K562 (cell line): Measurements from ENCODE around the gene SLC9A2. TPM values are rescaled to one million over a fixed set of nuclear protein-coding genes. Genes with fewer than 3 reads are reported as not detected.

Experiments used
- ATAC-seq: fragments of 200-7000 bp; cut with Tn5 transposase; 3 replicates; pipeline ENCODE4 v1.9.1; 2020; ENCODE audit warnings: moderate library complexity
- BruUV-seq: library from RNA; stranded (reverse); fragments of 400-500 nt; replicated peaks from 2 replicates; lab custom pipeline; 2021; lab: Mats Ljungman, UMichigan
- CTCF ChIA-PET: fragments of 300-600 bp; formaldehyde crosslinking; extraction: SDS; loops from one replicate; lab custom pipeline; 2021; ENCODE audit warnings: low intra/inter-chr PET ratio; lab: Yijun Ruan, JAX
- POLR2A ChIA-PET: fragments of 300-600, 350-650 bp; sonication (Branson Sonifier 250); formaldehyde crosslinking; extraction: SDS; loops from one replicate; lab custom pipeline; 2021; ENCODE audit warnings: antibody characterized with exemption, inconsistent platforms; lab: Yijun Ruan, JAX
- DNase-seq, 4 experiments: peaks; one replicate each; pipeline versions ENCODE4 v3.0.0 to v3.0.0-alpha.2; 2011 to 2018; ENCODE audit warnings: low spot score in 3 of 4, mixed read lengths in 3 of 4; ENCODE audit errors: extremely low read depth in 1 of 4
- FAIRE-seq: peaks from 2 replicates; lab custom pipeline; 2011; peaks lifted over from hg19 to GRCh38; lab: Jason Lieb, UNC
- H2AFZ ChIP-seq: 2 replicates; pipeline ENCODE4 v1.6.0; 2011; ENCODE audit warnings: low read depth, low read length, control low read depth, inconsistent platforms
- H3K27ac ChIP-seq: fragments of 200-600 bp; 3 replicates; pipeline ENCODE4 v1.8.0; 2011; ENCODE audit warnings: low read depth, mild to moderate bottlenecking, control low read depth, inconsistent platforms, low read length, moderate library complexity, mixed read lengths; ENCODE audit errors: extremely low read depth
- H3K27me3 ChIP-seq, 2 experiments: fragments of 300-600 bp in 1 of 2; 2 replicates in 1 of 2; 3 replicates in 1 of 2; pipeline versions ENCODE4 v1.6.0 to v1.8.0; 2011; ENCODE audit warnings: inconsistent platforms in 2 of 2, low read length in 2 of 2, mild to moderate bottlenecking in 1 of 2, mixed read lengths in 1 of 2, moderate library complexity in 1 of 2; ENCODE audit not compliant: control insufficient read depth in 2 of 2, insufficient read depth in 2 of 2
- H3K36me3 ChIP-seq: fragments of 300-600 bp; 3 replicates; pipeline ENCODE4 v1.8.0; 2011; ENCODE audit warnings: mild to moderate bottlenecking, low read length, inconsistent platforms; ENCODE audit not compliant: control insufficient read depth, insufficient read depth
- H3K4me1 ChIP-seq, 2 experiments: fragments of 200-600 bp in 1 of 2; replicated peaks in 1 of 2; 2 replicates in 1 of 2; 3 replicates in 1 of 2; pipeline versions ENCODE4 v1.5.1 to v1.8.0; 2011; ENCODE audit warnings: inconsistent platforms in 2 of 2, low read length in 2 of 2, mild to moderate bottlenecking in 1 of 2, mixed read lengths in 1 of 2, moderate library complexity in 1 of 2; ENCODE audit not compliant: control insufficient read depth in 2 of 2, insufficient read depth in 2 of 2
- H3K4me2 ChIP-seq: 2 replicates; pipeline ENCODE4 v1.6.1; 2011; ENCODE audit warnings: low read length, control low read depth, inconsistent platforms, mixed read lengths; ENCODE audit not compliant: insufficient read depth
- H3K4me3 ChIP-seq: fragments of 200-600 bp; sonication (generic), shearing (Covaris generic); 2 replicates; pipeline ENCODE4 v1.5.1; 2016; ENCODE audit warnings: control low read depth, inconsistent platforms
- H3K79me2 ChIP-seq: fragments of 200-600 bp; 3 replicates; pipeline ENCODE4 v1.8.0; 2011; ENCODE audit warnings: low read length, inconsistent platforms; ENCODE audit not compliant: control insufficient read depth, insufficient read depth
- H3K9ac ChIP-seq, 2 experiments: 2 replicates each; pipeline versions ENCODE4 v1.6.0 to v1.6.1; 2011; ENCODE audit warnings: low read depth in 2 of 2, low read length in 2 of 2, control low read depth in 1 of 2, inconsistent platforms in 1 of 2, mild to moderate bottlenecking in 1 of 2, mixed read lengths in 1 of 2; ENCODE audit not compliant: insufficient read depth in 1 of 2
- H3K9me1 ChIP-seq: one replicate; pipeline ENCODE4 v1.6.0; 2011; ENCODE audit warnings: inconsistent platforms, mild to moderate bottlenecking, low read length, moderate library complexity; ENCODE audit not compliant: control insufficient read depth, insufficient read depth
- H3K9me3 ChIP-seq: replicated peaks from 2 replicates; pipeline ENCODE4 v1.5.1; 2011; ENCODE audit warnings: low read depth, low read length, inconsistent platforms; ENCODE audit not compliant: control insufficient read depth, insufficient read depth
- H4K20me1 ChIP-seq: replicated peaks from 2 replicates; pipeline ENCODE4 v1.6.1; 2011; ENCODE audit warnings: low read length, inconsistent platforms, mixed read lengths; ENCODE audit not compliant: control insufficient read depth, insufficient read depth
- CBX8 ChIP-seq: fragments of 200-600 bp; sonication (generic); IDR thresholded peaks from 2 replicates; pipeline ENCODE4 v1.6.1; 2012; ENCODE audit warnings: borderline replicate concordance, mixed run types, low read depth, mild to moderate bottlenecking, moderate library complexity, mixed read lengths, low read length, control low read depth, inconsistent platforms; ENCODE audit not compliant: poor library complexity, severe bottlenecking; ENCODE audit errors: extremely low read depth
- CTCF ChIP-seq, 3 experiments: IDR thresholded peaks in 2 of 3; conservative IDR thresholded peaks in 1 of 3; 2 replicates each; pipeline ENCODE4 v1.5.1; 2011 to 2012; ENCODE audit warnings: low read length in 3 of 3, mild to moderate bottlenecking in 3 of 3, control low read depth in 2 of 3, improper control_type of control experiment in 1 of 3, inconsistent platforms in 1 of 3, low read depth in 1 of 3, mixed read lengths in 1 of 3, moderate library complexity in 1 of 3; ENCODE audit not compliant: insufficient read depth in 2 of 3
- SMARCA5 ChIP-seq: fragments of 450-650 bp; IDR thresholded peaks from 2 replicates; pipeline ENCODE4 v1.6.1; 2016
- ZNF239 ChIP-seq: fragments of 250-450 bp; sonication (Bioruptor Pico); IDR thresholded peaks from 2 replicates; pipeline ENCODE4 v1.4.0; 2020; ENCODE audit warnings: mild to moderate bottlenecking
- WGBS: fragments of 100-300 bp; shearing (Covaris generic); methylation state at CpG from one replicate; pipeline ENCODE4 v1.1.6; 2016; ENCODE audit warnings: low coverage, mixed read lengths; ENCODE audit not compliant: insufficient coverage; ENCODE audit errors: missing lambda C conversion rate; 5-methylcytosine and 5-hydroxymethylcytosine counted together
- in situ Hi-C: fragments of 300-500 bp; cut with MboI; formaldehyde crosslinking; loops from 4 replicates; pipeline ENCODE4 v1.15.0; 2018; ENCODE audit warnings: inconsistent platforms, mixed read lengths
- intact Hi-C: fragments of 100-400 bp; cut with micrococcal nuclease; formaldehyde crosslinking; loops from 2 replicates; pipeline ENCODE4 v1.14.2; 2022
- polyA plus RNA-seq, 8 experiments: library from polyadenylated mRNA; depleted of rRNA in 4 of 8; stranded (reverse) in 5 of 8; unstranded in 3 of 8; fragments of >200 nt; fragmentation: Nextera tagmentation in 2 of 8; fragmentation: Illumina TruSeq in 1 of 8; extraction: Ambion mirVana in 2 of 8; extraction: Trizol in 1 of 8; gene quantifications; 2 replicates each; pipeline versions ENCODE4 v1.2.1 to v1.2.3, GENCODE V29; 2011 to 2014; ENCODE audit warnings: inconsistent platforms in 1 of 8, missing spikeins in 1 of 8
- total RNA-seq, 7 experiments: library from RNA; depleted of rRNA in 6 of 7; stranded (reverse); fragments of >200 nt in 6 of 7; fragmentation: Illumina TruSeq in 2 of 7; extraction: Trizol in 2 of 7; gene quantifications; 2 replicates each; pipeline versions ENCODE4 v1.2.1 to v1.2.3, GENCODE V29; 2011 to 2021; ENCODE audit warnings: low replicate concordance in 1 of 7

The SLC9A2 gene
- total and polyA plus RNA-seq, 9 of the 15 experiments (the other 6 are each of a cell fraction or from before 2014, with no cell fraction given): 0.45 to 3.3 (median 1.6) TPM

- TF ChIP-seq CBX8 (no peak), ZNF239 (no peak)
These were observed 36.5 kb upstream of the SLC9A2 start (continued) for GRCh38 chr2:102582845-102583244.

- Histone ChIP-seq H3K27ac (no peak overlapping the region), H4K20me1 (no peaks in the 10 kb centered on the region)
- peak in 1 of 3 experiments; percentile 26; a peak in 2 of 6 replicates for TF ChIP-seq CTCF (IDR thresholded peaks at IDR 0.05 in 2 of 3, conservative IDR thresholded peaks at IDR 0.05 in 1 of 3; ENCODE audit: insufficient read depth in 2 of 3, low read depth in 1 of 3, low read length in 3 of 3)
- TF ChIP-seq SMARCA5: no peak
- TF ChIP-seq, all 486 proteins: peak for 1
- H3K4me2 ChIP-seq: no peak overlapping the region
- H3K79me2 ChIP-seq: no peaks in the 10 kb centered on the region
- no TSS peak for BruUV-seq
- WGBS: 6% methylated on average over 6 of the region's 6 CpGs
- H3K27me3 ChIP-seq: peaks cover 4% of the 10 kb centered on the region in 2 experiments; a peak in 2 of 5 replicates
- in situ Hi-C loops: no loop called here
- peak; percentile 64 for FAIRE-seq
- H3K4me1 ChIP-seq: no peaks in the 10 kb centered on the region
- no peak overlapping the region for H3K4me3 ChIP-seq
- ATAC-seq: no peak; the same call in 2 of the 3 replicates
- DNase-seq: peak in 1 of 4 experiments; percentile 6
- no peaks in the 10 kb centered on the region for H3K9me1 ChIP-seq
- ChIA-PET CTCF (no interaction called here), POLR2A (no interaction called here)
- no peaks in the 10 kb centered on the region for H3K36me3 ChIP-seq
- intact Hi-C loops: no loop called here
- H3K9ac ChIP-seq: no peak overlapping the region
- H3K9me3 ChIP-seq: no peaks in the 10 kb centered on the region
- H2AFZ ChIP-seq: no peak overlapping the region
These were observed 33.4 kb upstream of the SLC9A2 start for GRCh38 chr2:102585847-102586404.
